K562 (cell line): ENCODE results near the gene FREM1. TPM values are rescaled to one million over a fixed set of nuclear protein-coding genes. Genes with fewer than 3 reads are reported as not detected.

Experiments used
- ATAC-seq: fragments of 200-7000 bp; cut with Tn5 transposase; 3 replicates; pipeline ENCODE4 v1.9.1; 2020; ENCODE audit warnings: moderate library complexity
- BruUV-seq: library from RNA; stranded (reverse); fragments of 400-500 nt; replicated peaks from 2 replicates; lab custom pipeline; 2021; lab: Mats Ljungman, UMichigan
- CTCF ChIA-PET: fragments of 300-600 bp; formaldehyde crosslinking; extraction: SDS; loops from one replicate; lab custom pipeline; 2021; ENCODE audit warnings: low intra/inter-chr PET ratio; lab: Yijun Ruan, JAX
- POLR2A ChIA-PET: fragments of 300-600, 350-650 bp; sonication (Branson Sonifier 250); formaldehyde crosslinking; extraction: SDS; loops from one replicate; lab custom pipeline; 2021; ENCODE audit warnings: antibody characterized with exemption, inconsistent platforms; lab: Yijun Ruan, JAX
- DNase-seq, 4 experiments: peaks; one replicate each; pipeline versions ENCODE4 v3.0.0 to v3.0.0-alpha.2; 2011 to 2018; ENCODE audit warnings: low spot score in 3 of 4, mixed read lengths in 3 of 4; ENCODE audit errors: extremely low read depth in 1 of 4
- FAIRE-seq: peaks from 2 replicates; lab custom pipeline; 2011; peaks lifted over from hg19 to GRCh38; lab: Jason Lieb, UNC
- H2AFZ ChIP-seq: 2 replicates; pipeline ENCODE4 v1.6.0; 2011; ENCODE audit warnings: low read depth, low read length, control low read depth, inconsistent platforms
- H3K27ac ChIP-seq: fragments of 200-600 bp; 3 replicates; pipeline ENCODE4 v1.8.0; 2011; ENCODE audit warnings: low read depth, mild to moderate bottlenecking, control low read depth, inconsistent platforms, low read length, moderate library complexity, mixed read lengths; ENCODE audit errors: extremely low read depth
- H3K27me3 ChIP-seq, 2 experiments: fragments of 300-600 bp in 1 of 2; 2 replicates in 1 of 2; 3 replicates in 1 of 2; pipeline versions ENCODE4 v1.6.0 to v1.8.0; 2011; ENCODE audit warnings: inconsistent platforms in 2 of 2, low read length in 2 of 2, mild to moderate bottlenecking in 1 of 2, mixed read lengths in 1 of 2, moderate library complexity in 1 of 2; ENCODE audit not compliant: control insufficient read depth in 2 of 2, insufficient read depth in 2 of 2
- H3K36me3 ChIP-seq: fragments of 300-600 bp; 3 replicates; pipeline ENCODE4 v1.8.0; 2011; ENCODE audit warnings: mild to moderate bottlenecking, low read length, inconsistent platforms; ENCODE audit not compliant: control insufficient read depth, insufficient read depth
- H3K4me1 ChIP-seq, 2 experiments: fragments of 200-600 bp in 1 of 2; replicated peaks in 1 of 2; 2 replicates in 1 of 2; 3 replicates in 1 of 2; pipeline versions ENCODE4 v1.5.1 to v1.8.0; 2011; ENCODE audit warnings: inconsistent platforms in 2 of 2, low read length in 2 of 2, mild to moderate bottlenecking in 1 of 2, mixed read lengths in 1 of 2, moderate library complexity in 1 of 2; ENCODE audit not compliant: control insufficient read depth in 2 of 2, insufficient read depth in 2 of 2
- H3K4me2 ChIP-seq: 2 replicates; pipeline ENCODE4 v1.6.1; 2011; ENCODE audit warnings: low read length, control low read depth, inconsistent platforms, mixed read lengths; ENCODE audit not compliant: insufficient read depth
- H3K4me3 ChIP-seq: fragments of 200-600 bp; sonication (generic), shearing (Covaris generic); 2 replicates; pipeline ENCODE4 v1.5.1; 2016; ENCODE audit warnings: control low read depth, inconsistent platforms
- H3K79me2 ChIP-seq: fragments of 200-600 bp; 3 replicates; pipeline ENCODE4 v1.8.0; 2011; ENCODE audit warnings: low read length, inconsistent platforms; ENCODE audit not compliant: control insufficient read depth, insufficient read depth
- H3K9ac ChIP-seq, 2 experiments: 2 replicates each; pipeline versions ENCODE4 v1.6.0 to v1.6.1; 2011; ENCODE audit warnings: low read depth in 2 of 2, low read length in 2 of 2, control low read depth in 1 of 2, inconsistent platforms in 1 of 2, mild to moderate bottlenecking in 1 of 2, mixed read lengths in 1 of 2; ENCODE audit not compliant: insufficient read depth in 1 of 2
- H3K9me1 ChIP-seq: one replicate; pipeline ENCODE4 v1.6.0; 2011; ENCODE audit warnings: inconsistent platforms, mild to moderate bottlenecking, low read length, moderate library complexity; ENCODE audit not compliant: control insufficient read depth, insufficient read depth
- H3K9me3 ChIP-seq: replicated peaks from 2 replicates; pipeline ENCODE4 v1.5.1; 2011; ENCODE audit warnings: low read depth, low read length, inconsistent platforms; ENCODE audit not compliant: control insufficient read depth, insufficient read depth
- H4K20me1 ChIP-seq: replicated peaks from 2 replicates; pipeline ENCODE4 v1.6.1; 2011; ENCODE audit warnings: low read length, inconsistent platforms, mixed read lengths; ENCODE audit not compliant: control insufficient read depth, insufficient read depth
- CTBP1 ChIP-seq: fragments of 450-650 bp; IDR thresholded peaks from 2 replicates; pipeline ENCODE4 v1.6.1; 2016; ENCODE audit warnings: borderline replicate concordance
- ESRRB ChIP-seq: fragments of 250-450 bp; sonication (Bioruptor Pico); IDR thresholded peaks from 2 replicates; pipeline ENCODE4 v1.5.0; 2020; ENCODE audit warnings: mild to moderate bottlenecking, moderate library complexity, borderline replicate concordance
- GABPA ChIP-seq: fragments of 200-800 bp; sonication (Bioruptor generic); conservative IDR thresholded peaks from 2 replicates; pipeline ENCODE4 v1.6.1; 2016; ENCODE audit warnings: low read depth, missing genetic modification characterization, missing compliant biosample characterization
- GTF2F1 ChIP-seq: IDR thresholded peaks from 2 replicates; pipeline ENCODE4 v1.6.1; 2011; ENCODE audit warnings: low read depth, low read length, improper control_type of control experiment
- MEF2A ChIP-seq: IDR thresholded peaks from 2 replicates; pipeline ENCODE4 v1.6.1; 2011; ENCODE audit warnings: low read depth, mild to moderate bottlenecking, low read length, moderate library complexity; ENCODE audit not compliant: control insufficient read depth
- PRPF4 ChIP-seq: fragments of 200-400 bp; formaldehyde crosslinking; IDR thresholded peaks from one replicate; pipeline ENCODE4 v1.6.1; 2017; ENCODE audit warnings: low read length, low read depth, mild to moderate bottlenecking; ENCODE audit not compliant: insufficient read depth, poor library complexity, severe bottlenecking
- TBP ChIP-seq: optimal IDR thresholded peaks from 2 replicates; pipeline ENCODE3; 2011; ENCODE audit warnings: low read depth, low read length, improper control_type of control experiment
- ZBTB7A ChIP-seq: IDR thresholded peaks from 2 replicates; pipeline ENCODE4 v1.6.1; 2011; ENCODE audit warnings: low read depth, mild to moderate bottlenecking, low read length, moderate library complexity, borderline replicate concordance; ENCODE audit not compliant: control insufficient read depth
- ZFPM2 ChIP-seq: fragments of 250-450 bp; sonication (Bioruptor Pico); IDR thresholded peaks from 2 replicates; pipeline ENCODE4 v1.5.1; 2022; ENCODE audit warnings: mild to moderate bottlenecking
- WGBS: fragments of 100-300 bp; shearing (Covaris generic); methylation state at CpG from one replicate; pipeline ENCODE4 v1.1.6; 2016; ENCODE audit warnings: low coverage, mixed read lengths; ENCODE audit not compliant: insufficient coverage; ENCODE audit errors: missing lambda C conversion rate; 5-methylcytosine and 5-hydroxymethylcytosine counted together
- in situ Hi-C: fragments of 300-500 bp; cut with MboI; formaldehyde crosslinking; loops from 4 replicates; pipeline ENCODE4 v1.15.0; 2018; ENCODE audit warnings: inconsistent platforms, mixed read lengths
- intact Hi-C: fragments of 100-400 bp; cut with micrococcal nuclease; formaldehyde crosslinking; loops from 2 replicates; pipeline ENCODE4 v1.14.2; 2022
- polyA plus RNA-seq, 8 experiments: library from polyadenylated mRNA; depleted of rRNA in 4 of 8; stranded (reverse) in 5 of 8; unstranded in 3 of 8; fragments of >200 nt; fragmentation: Nextera tagmentation in 2 of 8; fragmentation: Illumina TruSeq in 1 of 8; extraction: Ambion mirVana in 2 of 8; extraction: Trizol in 1 of 8; gene quantifications; 2 replicates each; pipeline versions ENCODE4 v1.2.1 to v1.2.3, GENCODE V29; 2011 to 2014; ENCODE audit warnings: inconsistent platforms in 1 of 8, missing spikeins in 1 of 8
- total RNA-seq, 7 experiments: library from RNA; depleted of rRNA in 6 of 7; stranded (reverse); fragments of >200 nt in 6 of 7; fragmentation: Illumina TruSeq in 2 of 7; extraction: Trizol in 2 of 7; gene quantifications; 2 replicates each; pipeline versions ENCODE4 v1.2.1 to v1.2.3, GENCODE V29; 2011 to 2021; ENCODE audit warnings: low replicate concordance in 1 of 7
- TF ChIP-seq, protein P1 (sequence below): IDR thresholded peaks from 2 replicates; pipeline ENCODE4 v1.6.1; 2014; ENCODE audit warnings: antibody characterized with exemption
- TF ChIP-seq, protein P2 (sequence below): fragments of 450-650 bp; formaldehyde crosslinking; IDR thresholded peaks from 2 replicates; pipeline ENCODE4 v1.4.0; 2022; ENCODE audit warnings: missing genetic modification characterization
- TF ChIP-seq, protein P3 (sequence below): fragments of 450-650 bp; formaldehyde crosslinking; IDR thresholded peaks from 2 replicates; pipeline ENCODE4 v1.4.0; 2020; ENCODE audit warnings: mild to moderate bottlenecking, moderate library complexity
- TF ChIP-seq, protein P4 (sequence below): sonication (generic); formaldehyde crosslinking; IDR thresholded peaks from 2 replicates; pipeline ENCODE4 v1.8.0; 2022; ENCODE audit warnings: missing genetic modification reagents, mild to moderate bottlenecking, borderline replicate concordance

Gene FREM1
- total and polyA plus RNA-seq, 9 of the 15 experiments (the other 6 are each of a cell fraction or from before 2014, with no cell fraction given), result 0.03 to 0.24 (median 0.13) TPM; not detected in 2

DNA sequence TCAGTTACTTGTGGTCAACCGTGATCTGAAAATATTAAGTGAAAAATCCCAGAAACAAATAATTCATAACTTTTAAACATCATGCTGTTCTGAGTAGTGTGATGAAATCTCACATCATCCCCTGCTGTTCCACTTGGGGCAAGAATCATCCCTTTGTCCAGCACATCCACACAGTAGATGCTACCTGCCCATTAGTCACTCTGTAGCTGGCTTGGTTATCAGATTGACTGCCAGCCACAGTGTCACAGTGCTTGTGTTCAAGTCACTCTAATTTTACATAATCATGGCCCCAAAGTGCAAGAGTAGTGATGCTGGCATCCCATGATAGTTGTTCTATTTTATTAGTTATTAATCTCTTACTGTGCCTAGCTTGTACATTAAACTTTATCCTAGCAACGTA is 148.6 kb downstream of the FREM1 start (continued):
- TF ChIP-seq, protein P1, sequence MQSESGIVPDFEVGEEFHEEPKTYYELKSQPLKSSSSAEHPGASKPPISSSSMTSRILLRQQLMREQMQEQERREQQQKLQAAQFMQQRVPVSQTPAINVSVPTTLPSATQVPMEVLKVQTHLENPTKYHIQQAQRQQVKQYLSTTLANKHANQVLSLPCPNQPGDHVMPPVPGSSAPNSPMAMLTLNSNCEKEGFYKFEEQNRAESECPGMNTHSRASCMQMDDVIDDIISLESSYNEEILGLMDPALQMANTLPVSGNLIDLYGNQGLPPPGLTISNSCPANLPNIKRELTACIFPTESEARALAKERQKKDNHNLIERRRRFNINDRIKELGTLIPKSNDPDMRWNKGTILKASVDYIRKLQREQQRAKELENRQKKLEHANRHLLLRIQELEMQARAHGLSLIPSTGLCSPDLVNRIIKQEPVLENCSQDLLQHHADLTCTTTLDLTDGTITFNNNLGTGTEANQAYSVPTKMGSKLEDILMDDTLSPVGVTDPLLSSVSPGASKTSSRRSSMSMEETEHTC, result no peak

DNA sequence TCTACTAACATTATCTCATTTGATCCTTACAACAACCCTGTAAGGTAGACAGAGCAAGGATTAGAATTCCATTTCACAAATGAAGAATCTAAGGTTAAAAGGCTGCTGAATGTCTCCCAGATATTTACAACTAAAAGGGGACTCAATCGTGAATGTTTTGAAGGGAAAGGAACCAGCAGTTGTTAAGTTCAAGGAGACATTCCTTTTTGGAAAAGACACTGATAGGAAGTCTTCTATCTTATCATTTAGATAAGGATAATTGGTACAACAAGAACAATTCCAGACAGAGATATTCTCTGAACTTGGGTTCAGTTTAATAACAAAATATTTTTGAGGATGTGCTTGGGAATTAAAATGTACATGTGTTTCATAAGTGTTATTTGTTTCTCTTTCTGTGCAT is 150.2 kb downstream of the FREM1 start:
- no peaks in the 10 kb centered on the region for H3K9me1 ChIP-seq
- no peak overlapping the region for H3K27ac ChIP-seq
- no peaks in the 10 kb centered on the region; a peak in 1 of 5 replicates for H3K27me3 ChIP-seq
- no peak overlapping the region for H2AFZ ChIP-seq
- no peak for FAIRE-seq
- DNase-seq, result no peak
- no peak overlapping the region for H3K9ac ChIP-seq
- in situ Hi-C loops (loop anchor here (10.0 kb wide), 1 partner anchor 315 kb away; no protein-coding TSS in a partner anchor), intact Hi-C loops (loop anchor here (10.0 kb wide), 2 partner anchors 1335 to 1725 kb away; no protein-coding TSS in a partner anchor)
- no peak overlapping the region for H3K4me3 ChIP-seq
- no peaks in the 10 kb centered on the region for H3K79me2 ChIP-seq
- 0% methylated on average over 1 of the region's 1 CpG for WGBS
- ChIA-PET POLR2A (no interaction called here), CTCF (no interaction called here)
- no peaks in the 10 kb centered on the region for H3K4me1 ChIP-seq
- ATAC-seq, result no peak
- no peaks in the 10 kb centered on the region for H3K36me3 ChIP-seq
- no peak overlapping the region for H3K4me2 ChIP-seq
- H4K20me1 ChIP-seq, result no peaks in the 10 kb centered on the region
- TF ChIP-seq MEF2A, result no peak
- TF ChIP-seq TBP, result no peak
- no peak for TF ChIP-seq ZBTB7A
- TF ChIP-seq GTF2F1, result no peak
- TF ChIP-seq, protein P2, sequence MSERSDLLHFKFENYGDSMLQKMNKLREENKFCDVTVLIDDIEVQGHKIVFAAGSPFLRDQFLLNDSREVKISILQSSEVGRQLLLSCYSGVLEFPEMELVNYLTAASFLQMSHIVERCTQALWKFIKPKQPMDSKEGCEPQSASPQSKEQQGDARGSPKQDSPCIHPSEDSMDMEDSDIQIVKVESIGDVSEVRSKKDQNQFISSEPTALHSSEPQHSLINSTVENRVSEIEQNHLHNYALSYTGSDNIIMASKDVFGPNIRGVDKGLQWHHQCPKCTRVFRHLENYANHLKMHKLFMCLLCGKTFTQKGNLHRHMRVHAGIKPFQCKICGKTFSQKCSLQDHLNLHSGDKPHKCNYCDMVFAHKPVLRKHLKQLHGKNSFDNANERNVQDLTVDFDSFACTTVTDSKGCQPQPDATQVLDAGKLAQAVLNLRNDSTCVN, result no peak
- TF ChIP-seq, protein P3, sequence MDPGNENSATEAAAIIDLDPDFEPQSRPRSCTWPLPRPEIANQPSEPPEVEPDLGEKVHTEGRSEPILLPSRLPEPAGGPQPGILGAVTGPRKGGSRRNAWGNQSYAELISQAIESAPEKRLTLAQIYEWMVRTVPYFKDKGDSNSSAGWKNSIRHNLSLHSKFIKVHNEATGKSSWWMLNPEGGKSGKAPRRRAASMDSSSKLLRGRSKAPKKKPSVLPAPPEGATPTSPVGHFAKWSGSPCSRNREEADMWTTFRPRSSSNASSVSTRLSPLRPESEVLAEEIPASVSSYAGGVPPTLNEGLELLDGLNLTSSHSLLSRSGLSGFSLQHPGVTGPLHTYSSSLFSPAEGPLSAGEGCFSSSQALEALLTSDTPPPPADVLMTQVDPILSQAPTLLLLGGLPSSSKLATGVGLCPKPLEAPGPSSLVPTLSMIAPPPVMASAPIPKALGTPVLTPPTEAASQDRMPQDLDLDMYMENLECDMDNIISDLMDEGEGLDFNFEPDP (CRISPR knock-in tag), result no peak
- no peak for TF ChIP-seq GABPA
- no peak for TF ChIP-seq CTBP1
- TF ChIP-seq ESRRB (CRISPR knock-in tag), result no peak
- no peak for TF ChIP-seq PRPF4
- TF ChIP-seq, protein P4, sequence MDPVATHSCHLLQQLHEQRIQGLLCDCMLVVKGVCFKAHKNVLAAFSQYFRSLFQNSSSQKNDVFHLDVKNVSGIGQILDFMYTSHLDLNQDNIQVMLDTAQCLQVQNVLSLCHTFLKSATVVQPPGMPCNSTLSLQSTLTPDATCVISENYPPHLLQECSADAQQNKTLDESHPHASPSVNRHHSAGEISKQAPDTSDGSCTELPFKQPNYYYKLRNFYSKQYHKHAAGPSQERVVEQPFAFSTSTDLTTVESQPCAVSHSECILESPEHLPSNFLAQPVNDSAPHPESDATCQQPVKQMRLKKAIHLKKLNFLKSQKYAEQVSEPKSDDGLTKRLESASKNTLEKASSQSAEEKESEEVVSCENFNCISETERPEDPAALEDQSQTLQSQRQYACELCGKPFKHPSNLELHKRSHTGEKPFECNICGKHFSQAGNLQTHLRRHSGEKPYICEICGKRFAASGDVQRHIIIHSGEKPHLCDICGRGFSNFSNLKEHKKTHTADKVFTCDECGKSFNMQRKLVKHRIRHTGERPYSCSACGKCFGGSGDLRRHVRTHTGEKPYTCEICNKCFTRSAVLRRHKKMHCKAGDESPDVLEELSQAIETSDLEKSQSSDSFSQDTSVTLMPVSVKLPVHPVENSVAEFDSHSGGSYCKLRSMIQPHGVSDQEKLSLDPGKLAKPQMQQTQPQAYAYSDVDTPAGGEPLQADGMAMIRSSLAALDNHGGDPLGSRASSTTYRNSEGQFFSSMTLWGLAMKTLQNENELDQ (CRISPR knock-in tag), result no peak
- no peak for TF ChIP-seq ZFPM2 (CRISPR knock-in tag)
- BruUV-seq, result no TSS peak
- no peaks in the 10 kb centered on the region for H3K9me3 ChIP-seq
